ENCODE data around the gene SKAP2. TPM values are rescaled to one million over a fixed set of nuclear protein-coding genes. Genes with fewer than 3 reads are reported as not detected.

The SKAP2 gene
- total and polyA plus RNA-seq, 10 of the 15 experiments (the other 5 are each of a cell fraction or from before 2014, with no cell fraction given) = 10.9 to 40.6 (median 23.5) TPM

GRCh38 chr7:26880852-26881251 is 16.5 kb upstream of the SKAP2 start:
- H3K9me3 ChIP-seq (replicated peaks; ENCODE audit: control insufficient read depth, insufficient read depth, low read length) = no peaks in the 10 kb centered on the region; the same call in 2 of the 3 replicates
- RAD21 ChIA-PET (ENCODE audit: unreplicated experiment) = no interaction called here
- ATAC-seq = no peak
- intact Hi-C loops (cut with micrococcal nuclease; ENCODE audit: unreplicated experiment) (no loop called here), in situ Hi-C loops (cut with MboI) (no loop called here)
- no peaks in the 10 kb centered on the region; a peak in 1 of 4 replicates for H3K27me3 ChIP-seq (replicated peaks in 1 of 2; ENCODE audit: control insufficient read depth in 2 of 2, insufficient read depth in 2 of 2, low read length in 1 of 2)
- H3K79me2 ChIP-seq (ENCODE audit: control insufficient read depth, insufficient read depth, low read length) = no peaks in the 10 kb centered on the region
- no peak overlapping the region for H3K27ac ChIP-seq (ENCODE audit: control insufficient read depth, insufficient read depth)
- H3K4me1 ChIP-seq (ENCODE audit: control insufficient read depth, insufficient read depth, low read length) = no peaks in the 10 kb centered on the region
- no TSS peak for BruUV-seq (replicated peaks)
- no peak for DNase-seq (ENCODE audit: low read depth, low spot score)
- H3K9ac ChIP-seq (ENCODE audit: control insufficient read depth, insufficient read depth, low read length) = no peak overlapping the region
- no peaks in the 10 kb centered on the region for H4K20me1 ChIP-seq (ENCODE audit: control insufficient read depth, insufficient read depth)
- no peak for FAIRE-seq
- CTCF ChIA-PET = interaction anchor here (0.8 kb wide), 2 partner anchors 26 to 126 kb away, joined by 3 read pairs; no protein-coding TSS in a partner anchor
- H2AFZ ChIP-seq (ENCODE audit: control insufficient read depth, low read depth, low read length) = no peak overlapping the region
- no peaks in the 10 kb centered on the region for H3K36me3 ChIP-seq (ENCODE audit: control insufficient read depth in 2 of 2, insufficient read depth in 2 of 2, low read length in 1 of 2)
- H3K4me2 ChIP-seq (ENCODE audit: control insufficient read depth, insufficient read depth) = no peak overlapping the region
- SMC1A ChIA-PET (ENCODE audit: uncharacterized antibody, unreplicated experiment) = interaction anchor here (1.1 to 1.3 kb wide), 2 partner anchors 11 to 58 kb away, joined by 3 to 7 read pairs; no protein-coding TSS in a partner anchor
- no peak overlapping the region for H3K4me3 ChIP-seq
- 66% methylated on average over 2 of the region's 2 CpGs for WGBS (ENCODE audit: insufficient coverage, insufficient replicate concordance, low lambda C conversion rate, missing lambda C conversion rate)
- POLR2A ChIA-PET = no interaction called here
- TF ChIP-seq, protein P1, sequence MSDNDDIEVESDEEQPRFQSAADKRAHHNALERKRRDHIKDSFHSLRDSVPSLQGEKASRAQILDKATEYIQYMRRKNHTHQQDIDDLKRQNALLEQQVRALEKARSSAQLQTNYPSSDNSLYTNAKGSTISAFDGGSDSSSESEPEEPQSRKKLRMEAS (IDR thresholded peaks at IDR 0.05; ENCODE audit: low read depth, low read length) = no peak
- no peak for TF ChIP-seq DPF2 (IDR thresholded peaks at IDR 0.05)
- TF ChIP-seq HCFC1 (IDR thresholded peaks at IDR 0.05; ENCODE audit: low read length) = no peak
- TF ChIP-seq SREBF1 (IDR thresholded peaks at IDR 0.05; ENCODE audit: low read length) = no peak
- TF ChIP-seq CHD2 (IDR thresholded peaks at IDR 0.05; ENCODE audit: borderline replicate concordance, low read depth, low read length) = no peak

GRCh38 chr7:26879671-26880070 is 15.3 kb upstream of the SKAP2 start:
- no peak for FAIRE-seq

More at GRCh38 chr7:26879671-26880070, 15.3 kb upstream of the SKAP2 start:
- Histone ChIP-seq H3K4me1 (ENCODE audit: control insufficient read depth, insufficient read depth, low read length) (no peaks in the 10 kb centered on the region), H3K4me2 (ENCODE audit: control insufficient read depth, insufficient read depth) (no peak overlapping the region), H3K27me3 (replicated peaks in 1 of 2; ENCODE audit: control insufficient read depth in 2 of 2, insufficient read depth in 2 of 2, low read length in 1 of 2) (no peaks in the 10 kb centered on the region; a peak in 1 of 4 replicates), H3K79me2 (ENCODE audit: control insufficient read depth, insufficient read depth, low read length) (no peaks in the 10 kb centered on the region), H3K36me3 (ENCODE audit: control insufficient read depth in 2 of 2, insufficient read depth in 2 of 2, low read length in 1 of 2) (no peaks in the 10 kb centered on the region), H2AFZ (ENCODE audit: control insufficient read depth, low read depth, low read length) (no peak overlapping the region), H3K9ac (ENCODE audit: control insufficient read depth, insufficient read depth, low read length) (no peak overlapping the region), H4K20me1 (ENCODE audit: control insufficient read depth, insufficient read depth) (no peaks in the 10 kb centered on the region), H3K9me3 (replicated peaks; ENCODE audit: control insufficient read depth, insufficient read depth, low read length) (no peaks in the 10 kb centered on the region; the same call in 2 of the 3 replicates), H3K27ac (ENCODE audit: control insufficient read depth, insufficient read depth) (no peak overlapping the region), H3K4me3 (no peak overlapping the region)
- BruUV-seq (replicated peaks) = no TSS peak
- ATAC-seq (no peak), DNase-seq (ENCODE audit: low read depth, low spot score) (no peak)
- SMC1A ChIA-PET (ENCODE audit: uncharacterized antibody, unreplicated experiment) = no interaction called here
- RAD21 ChIA-PET (ENCODE audit: unreplicated experiment) = no interaction called here
- intact Hi-C loops (cut with micrococcal nuclease; ENCODE audit: unreplicated experiment) = no loop called here
- CTCF ChIA-PET = no interaction called here
- TF ChIP-seq MEF2B (IDR thresholded peaks at IDR 0.05; ENCODE audit: partially characterized antibody, poor library complexity, severe bottlenecking) = no peak
- no peak for TF ChIP-seq ZNF687 (IDR thresholded peaks at IDR 0.05)
- TF ChIP-seq RCOR1 (conservative IDR thresholded peaks at IDR 0.05; ENCODE audit: low read depth, low read length) = no peak
- TF ChIP-seq HDAC6 (IDR thresholded peaks at IDR 0.05; ENCODE audit: unreplicated experiment) = no peak
- no peak for TF ChIP-seq TCF3 (IDR thresholded peaks at IDR 0.05; ENCODE audit: borderline replicate concordance, insufficient read depth, low read depth, low read length)
- TF ChIP-seq ZNF24 (IDR thresholded peaks at IDR 0.05) = no peak
- TF ChIP-seq, protein P2, sequence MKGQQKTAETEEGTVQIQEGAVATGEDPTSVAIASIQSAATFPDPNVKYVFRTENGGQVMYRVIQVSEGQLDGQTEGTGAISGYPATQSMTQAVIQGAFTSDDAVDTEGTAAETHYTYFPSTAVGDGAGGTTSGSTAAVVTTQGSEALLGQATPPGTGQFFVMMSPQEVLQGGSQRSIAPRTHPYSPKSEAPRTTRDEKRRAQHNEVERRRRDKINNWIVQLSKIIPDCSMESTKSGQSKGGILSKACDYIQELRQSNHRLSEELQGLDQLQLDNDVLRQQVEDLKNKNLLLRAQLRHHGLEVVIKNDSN (IDR thresholded peaks at IDR 0.05; ENCODE audit: borderline replicate concordance, extremely low read length, insufficient read depth, low read depth, low read length) = no peak
- POLR2A ChIA-PET = no interaction called here
- in situ Hi-C loops (cut with MboI) = no loop called here
- WGBS (ENCODE audit: insufficient coverage, insufficient replicate concordance, low lambda C conversion rate, missing lambda C conversion rate) = 7% methylated on average over 1 of the region's 1 CpG

All from GM12878 (cell line).